Activated naive CD8-positive, alpha-beta T cell treated with anti-CD3 and anti-CD28 coated beads for 36 hours (primary cell): Measurements from ENCODE around the gene CCDC174. TPM values are rescaled to one million over a fixed set of nuclear protein-coding genes. Genes with fewer than 3 reads are reported as not detected.
A peak's percentile ranks its signal among the peaks of the same experiment; 100 is the strongest.
"Not testable (repeated sequence)": the region's sequence is repeated elsewhere in the genome, so short reads cannot be mapped to it uniquely, and the experiment has no call there.

Experiments used
- DNase-seq: peaks from one replicate; pipeline ENCODE4 v3.0.0; 2021
- H3K27ac Mint-ChIP-seq: one replicate; pipeline ENCODE4 v1.8.0; 2022; ENCODE audit warnings: mild to moderate bottlenecking, moderate library complexity, mixed read lengths
- H3K27me3 Mint-ChIP-seq: one replicate; pipeline ENCODE4 v1.8.0; 2022; ENCODE audit warnings: mild to moderate bottlenecking, mixed read lengths
- H3K36me3 Mint-ChIP-seq: one replicate; pipeline ENCODE4 v1.8.0; 2021; ENCODE audit warnings: mild to moderate bottlenecking, mixed read lengths
- H3K4me1 Mint-ChIP-seq: one replicate; pipeline ENCODE4 v1.8.0; 2021; ENCODE audit warnings: mixed read lengths
- H3K4me3 Mint-ChIP-seq: one replicate; pipeline ENCODE4 v1.8.0; 2022; ENCODE audit warnings: mild to moderate bottlenecking, moderate library complexity, mixed read lengths
- H3K9me3 Mint-ChIP-seq: one replicate; pipeline ENCODE4 v1.8.0; 2022; ENCODE audit warnings: mixed read lengths
- total RNA-seq, 2 experiments: library from RNA; stranded (reverse); gene quantifications; one replicate each; pipeline ENCODE4 v1.2.3, GENCODE V29; 2021

CCDC174 gene
- total RNA-seq, 2 experiments from 2014 or later = 16.1 to 18.6 TPM

DNA sequence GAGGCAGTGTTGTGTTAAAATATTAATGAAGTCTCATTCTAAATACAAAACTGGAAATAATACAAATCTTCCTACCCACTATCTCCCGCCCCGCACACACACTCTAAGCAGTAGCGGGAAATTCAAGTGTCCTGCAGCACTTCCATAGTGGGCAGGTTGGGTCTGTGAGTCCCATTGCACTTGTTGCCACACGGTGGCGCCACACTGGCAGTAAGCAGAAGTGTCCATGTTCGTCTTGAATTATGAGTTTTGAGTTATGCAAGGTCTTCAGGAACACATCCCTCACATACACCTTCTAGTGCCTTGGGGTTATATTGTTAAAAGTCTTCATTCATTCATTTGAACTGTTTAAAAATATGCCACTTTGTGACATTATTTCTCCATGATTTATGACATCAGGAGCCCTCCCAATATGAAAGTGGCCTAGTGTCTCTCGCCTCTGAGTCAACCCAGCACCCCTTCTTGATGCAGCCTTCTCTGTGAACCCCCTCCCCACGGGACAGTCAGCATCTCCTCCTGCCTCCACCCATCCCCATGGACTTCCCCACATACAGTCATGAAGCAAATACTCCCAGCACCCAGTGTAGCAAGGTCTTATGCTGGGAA, 17.6 kb upstream of the CCDC174 start:
- no peaks in the 10 kb centered on the region for H3K9me3 Mint-ChIP-seq
- H3K4me3 Mint-ChIP-seq = no peak overlapping the region
- H3K4me1 Mint-ChIP-seq = peaks cover 1% of the 10 kb centered on the region
- peaks cover 45% of the 10 kb centered on the region for H3K27me3 Mint-ChIP-seq
- peak; percentile 52 for DNase-seq
- H3K36me3 Mint-ChIP-seq = no peaks in the 10 kb centered on the region
- H3K27ac Mint-ChIP-seq = no peak overlapping the region

DNA sequence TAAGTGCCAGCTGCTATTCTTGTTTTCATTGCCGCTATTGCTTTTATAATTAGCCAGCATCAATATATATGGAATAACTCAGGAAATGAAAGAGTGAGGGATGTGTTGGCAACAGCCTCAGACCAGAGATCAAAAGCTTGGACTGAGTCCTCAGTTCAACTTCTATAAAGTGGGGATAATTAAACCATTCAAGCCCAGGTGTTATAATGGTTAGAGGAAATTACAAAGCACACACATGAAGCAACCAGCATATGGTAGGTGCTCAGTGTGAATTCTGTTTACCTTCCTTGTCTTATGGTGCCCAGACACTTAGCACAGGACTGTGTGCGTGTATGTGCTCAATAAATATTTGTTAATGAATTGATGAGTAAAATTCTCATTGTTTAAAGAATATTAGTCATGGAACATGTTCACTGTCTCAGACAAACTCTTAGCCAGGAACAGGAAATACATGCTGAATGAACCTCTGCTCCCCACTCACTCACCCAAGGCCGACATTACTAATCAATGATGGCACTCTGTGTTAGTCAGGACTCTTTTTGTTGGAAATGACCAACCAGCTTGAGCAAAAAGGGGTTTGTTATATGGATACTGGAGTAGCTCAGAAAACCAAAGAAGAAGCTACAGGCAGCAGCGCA, 16.7 kb upstream of the CCDC174 start:
- peaks cover 2% of the 10 kb centered on the region for H3K4me1 Mint-ChIP-seq
- DNase-seq = no peak
- no peak overlapping the region for H3K27ac Mint-ChIP-seq
- H3K9me3 Mint-ChIP-seq = no peaks in the 10 kb centered on the region
- H3K27me3 Mint-ChIP-seq = peaks cover 46% of the 10 kb centered on the region
- no peaks in the 10 kb centered on the region for H3K36me3 Mint-ChIP-seq
- H3K4me3 Mint-ChIP-seq = no peak overlapping the region

DNA sequence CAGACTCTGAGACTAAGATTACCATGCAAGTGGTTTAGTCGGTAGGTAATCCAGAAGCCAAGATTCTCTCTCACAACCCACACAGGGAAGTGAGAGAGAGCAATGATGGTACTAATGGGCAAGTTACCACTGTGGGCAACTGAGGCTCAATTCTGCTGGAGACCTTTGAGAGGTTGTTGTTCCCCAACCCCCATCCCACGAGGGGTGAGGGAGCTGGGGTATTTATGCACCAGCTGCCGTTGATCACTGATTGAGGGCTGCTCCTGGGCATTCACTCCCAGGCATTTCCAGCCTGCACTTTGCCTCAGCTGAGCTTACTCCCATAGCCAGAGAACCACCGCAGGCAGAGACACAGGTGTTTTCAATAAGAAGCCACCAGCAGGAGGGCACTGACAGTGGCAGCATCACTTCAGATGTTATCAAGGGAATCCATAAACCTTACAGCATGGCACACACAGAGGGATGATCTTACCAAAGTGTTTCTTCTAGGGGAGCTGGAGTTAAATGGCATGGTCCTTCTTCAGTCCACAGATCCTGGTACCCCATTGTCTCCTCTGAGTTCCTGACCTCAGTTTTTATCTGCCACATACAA, 15.0 kb upstream of the CCDC174 start:
- H3K4me1 Mint-ChIP-seq = peaks cover 2% of the 10 kb centered on the region
- H3K36me3 Mint-ChIP-seq = no peaks in the 10 kb centered on the region
- DNase-seq = no peak
- H3K4me3 Mint-ChIP-seq = no peak overlapping the region
- no peaks in the 10 kb centered on the region for H3K9me3 Mint-ChIP-seq
- peaks cover 50% of the 10 kb centered on the region for H3K27me3 Mint-ChIP-seq
- no peak overlapping the region for H3K27ac Mint-ChIP-seq

DNA sequence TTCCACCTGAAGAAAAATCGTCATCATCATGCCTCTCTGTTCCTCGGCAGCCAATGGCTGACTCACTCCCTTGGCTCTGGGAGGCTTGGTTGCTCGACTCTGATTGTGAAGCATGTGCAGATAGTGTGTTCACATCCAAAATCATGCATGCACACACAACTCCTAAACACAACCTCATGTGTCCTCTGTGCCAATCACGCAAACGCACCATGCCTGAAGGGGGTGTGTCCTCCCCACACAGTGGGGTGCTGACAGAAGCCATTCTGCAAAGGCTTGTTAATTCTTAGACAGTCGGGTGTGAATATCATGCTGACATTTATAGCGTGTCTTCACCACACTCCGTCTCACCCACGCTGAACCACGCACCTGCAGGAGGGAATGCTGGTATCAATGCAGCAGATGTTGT, 11.4 kb upstream of the CCDC174 start:
- Mint-ChIP-seq H3K27me3 (peaks cover 34% of the 10 kb centered on the region), H3K4me1 (peaks cover 2% of the 10 kb centered on the region), H3K27ac (no peak overlapping the region), H3K4me3 (no peak overlapping the region), H3K9me3 (no peaks in the 10 kb centered on the region), H3K36me3 (no peaks in the 10 kb centered on the region)
- DNase-seq = no peak

DNA sequence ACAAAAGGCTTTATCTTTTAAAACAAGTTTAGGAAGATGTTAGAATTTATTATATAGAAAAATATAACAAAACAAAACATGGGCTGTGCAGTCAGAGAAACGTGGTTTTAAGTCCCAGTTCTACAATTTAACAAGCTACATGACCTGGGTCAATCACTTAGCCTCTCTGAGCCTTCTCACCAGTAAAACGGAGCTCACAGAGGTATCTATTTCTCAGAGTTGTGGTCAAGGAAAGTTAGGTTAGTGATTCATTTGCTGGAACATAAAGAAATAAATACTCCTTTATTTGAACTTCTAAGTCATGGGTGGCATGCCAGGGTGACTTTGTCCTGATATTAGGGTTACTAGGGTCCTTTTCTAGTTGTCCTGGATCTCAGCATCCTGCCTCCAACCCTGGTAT, 10.8 kb upstream of the CCDC174 start:
- DNase-seq = no peak
- Mint-ChIP-seq H3K27ac (no peak overlapping the region), H3K4me3 (no peak overlapping the region), H3K9me3 (no peaks in the 10 kb centered on the region), H3K4me1 (peaks cover 2% of the 10 kb centered on the region), H3K27me3 (peaks cover 30% of the 10 kb centered on the region), H3K36me3 (no peaks in the 10 kb centered on the region)

DNA sequence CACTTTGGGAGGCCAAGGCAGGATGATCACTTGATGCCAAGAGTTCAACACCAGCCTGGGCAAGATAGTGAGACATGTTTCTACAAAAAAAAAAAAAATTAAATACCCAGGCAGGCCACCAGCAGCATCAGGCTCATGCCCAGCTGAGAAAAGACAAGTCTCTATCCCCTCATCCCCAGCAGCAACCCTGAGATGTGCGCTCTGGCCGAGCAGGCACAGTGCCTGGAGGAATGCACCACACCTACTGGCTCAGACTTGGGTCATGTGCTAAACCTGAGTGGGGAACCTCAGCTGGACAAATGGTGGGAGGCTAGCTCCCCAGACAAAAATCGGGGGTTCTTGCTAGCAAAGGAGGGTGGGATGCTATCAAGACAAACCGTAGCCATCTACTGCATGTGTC, 10.2 kb upstream of the CCDC174 start:
- H3K4me3 Mint-ChIP-seq = no peak overlapping the region
- no peak for DNase-seq
- peaks cover 26% of the 10 kb centered on the region for H3K27me3 Mint-ChIP-seq
- H3K4me1 Mint-ChIP-seq = peaks cover 2% of the 10 kb centered on the region
- H3K27ac Mint-ChIP-seq = no peak overlapping the region
- H3K9me3 Mint-ChIP-seq = no peaks in the 10 kb centered on the region
- H3K36me3 Mint-ChIP-seq = no peaks in the 10 kb centered on the region

DNA sequence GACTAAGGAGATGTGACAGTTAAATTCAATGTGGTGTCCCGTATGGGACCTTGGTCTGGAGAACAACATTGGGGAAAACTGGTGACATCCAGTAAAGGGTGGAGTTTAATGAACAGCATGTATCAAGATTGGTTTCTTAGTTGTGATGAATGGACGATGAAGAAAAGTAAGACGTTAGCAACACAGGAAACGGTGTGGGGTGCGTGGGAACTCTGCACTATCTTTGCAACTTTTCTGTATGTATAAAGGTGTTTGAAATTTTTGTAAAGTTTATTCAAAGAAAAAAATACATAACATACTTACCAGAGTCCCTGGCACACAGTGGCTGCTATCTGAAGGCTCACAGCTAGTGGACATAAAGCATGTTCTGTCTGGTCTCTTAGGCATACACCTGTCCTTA, 6.1 kb upstream of the CCDC174 start:
- Mint-ChIP-seq H3K27ac (no peak overlapping the region), H3K27me3 (peaks cover under 1% of the 10 kb centered on the region), H3K9me3 (no peaks in the 10 kb centered on the region), H3K36me3 (peaks cover 5% of the 10 kb centered on the region), H3K4me3 (no peak overlapping the region), H3K4me1 (peaks cover 10% of the 10 kb centered on the region)
- DNase-seq = no peak

DNA sequence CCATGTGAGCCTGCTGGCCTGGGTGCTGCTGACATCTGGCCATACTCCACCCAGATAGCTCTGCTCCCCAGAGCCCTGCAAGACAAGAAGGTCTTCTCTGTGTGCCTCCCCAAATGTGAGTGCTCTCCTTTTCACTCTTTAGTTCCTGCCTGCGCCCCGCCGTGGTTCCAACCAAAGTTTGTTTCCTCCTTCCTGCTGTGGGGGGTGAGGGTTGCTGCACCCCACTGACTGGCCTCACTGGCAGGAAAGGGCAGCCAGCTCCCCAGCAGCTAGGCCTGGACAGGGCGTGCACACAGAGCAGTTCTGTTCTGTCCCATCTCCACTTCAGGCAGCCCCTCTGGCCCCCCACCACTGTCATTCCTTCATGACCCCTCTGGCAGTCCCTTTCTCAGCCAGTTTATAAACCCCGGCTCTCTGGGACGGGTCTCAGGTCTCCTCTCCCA, 5.4 kb upstream of the CCDC174 start:
- no peak overlapping the region for H3K4me3 Mint-ChIP-seq
- no peaks in the 10 kb centered on the region for H3K27me3 Mint-ChIP-seq
- no peak for DNase-seq
- H3K27ac Mint-ChIP-seq = no peak overlapping the region
- H3K4me1 Mint-ChIP-seq = peaks cover 13% of the 10 kb centered on the region
- H3K9me3 Mint-ChIP-seq = no peaks in the 10 kb centered on the region
- peaks cover 10% of the 10 kb centered on the region for H3K36me3 Mint-ChIP-seq

DNA sequence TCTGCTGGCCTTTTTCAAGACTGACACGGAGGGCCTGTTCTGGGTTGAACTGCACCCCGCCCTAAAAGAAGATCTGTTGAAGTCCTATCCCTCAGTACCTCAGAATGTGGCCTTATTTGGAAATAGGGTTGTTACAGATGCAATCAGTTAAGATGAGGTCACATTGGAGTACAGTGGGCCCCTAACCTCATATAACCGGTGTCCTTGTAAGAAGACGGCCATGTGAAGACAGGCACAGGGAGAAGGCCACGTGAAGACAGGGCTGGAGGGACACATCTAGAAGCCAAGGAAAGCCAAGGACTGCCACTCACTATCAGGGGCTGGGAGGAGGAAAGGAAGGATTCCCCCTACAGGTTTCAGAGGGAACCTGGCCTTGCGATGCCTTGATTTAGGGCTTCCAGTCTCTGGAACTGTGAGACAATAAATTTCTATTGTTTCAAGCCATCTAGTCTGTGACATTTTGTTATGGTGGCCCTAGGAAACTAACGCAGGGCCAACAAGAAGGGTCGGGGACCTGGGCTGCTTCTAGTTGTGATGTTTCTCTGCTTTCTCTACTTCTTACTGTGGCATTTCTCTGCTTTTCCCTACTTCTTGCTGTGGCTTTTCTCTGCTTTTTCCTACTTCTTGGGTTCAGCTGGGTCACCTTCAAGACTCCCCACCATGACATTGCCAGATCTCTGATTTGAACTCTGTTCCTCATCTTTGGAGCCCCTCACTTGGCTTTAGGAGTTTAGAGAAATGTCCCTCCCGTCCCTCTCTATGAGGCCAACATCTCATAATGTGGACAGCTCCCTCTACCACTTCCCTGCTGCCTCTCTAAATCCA, 4.8 kb upstream of the CCDC174 start:
- H3K27ac Mint-ChIP-seq = no peak overlapping the region
- H3K9me3 Mint-ChIP-seq = no peaks in the 10 kb centered on the region
- H3K4me3 Mint-ChIP-seq = no peak overlapping the region
- peaks cover 15% of the 10 kb centered on the region for H3K4me1 Mint-ChIP-seq
- no peak for DNase-seq
- H3K27me3 Mint-ChIP-seq = no peaks in the 10 kb centered on the region
- peaks cover 10% of the 10 kb centered on the region for H3K36me3 Mint-ChIP-seq

DNA sequence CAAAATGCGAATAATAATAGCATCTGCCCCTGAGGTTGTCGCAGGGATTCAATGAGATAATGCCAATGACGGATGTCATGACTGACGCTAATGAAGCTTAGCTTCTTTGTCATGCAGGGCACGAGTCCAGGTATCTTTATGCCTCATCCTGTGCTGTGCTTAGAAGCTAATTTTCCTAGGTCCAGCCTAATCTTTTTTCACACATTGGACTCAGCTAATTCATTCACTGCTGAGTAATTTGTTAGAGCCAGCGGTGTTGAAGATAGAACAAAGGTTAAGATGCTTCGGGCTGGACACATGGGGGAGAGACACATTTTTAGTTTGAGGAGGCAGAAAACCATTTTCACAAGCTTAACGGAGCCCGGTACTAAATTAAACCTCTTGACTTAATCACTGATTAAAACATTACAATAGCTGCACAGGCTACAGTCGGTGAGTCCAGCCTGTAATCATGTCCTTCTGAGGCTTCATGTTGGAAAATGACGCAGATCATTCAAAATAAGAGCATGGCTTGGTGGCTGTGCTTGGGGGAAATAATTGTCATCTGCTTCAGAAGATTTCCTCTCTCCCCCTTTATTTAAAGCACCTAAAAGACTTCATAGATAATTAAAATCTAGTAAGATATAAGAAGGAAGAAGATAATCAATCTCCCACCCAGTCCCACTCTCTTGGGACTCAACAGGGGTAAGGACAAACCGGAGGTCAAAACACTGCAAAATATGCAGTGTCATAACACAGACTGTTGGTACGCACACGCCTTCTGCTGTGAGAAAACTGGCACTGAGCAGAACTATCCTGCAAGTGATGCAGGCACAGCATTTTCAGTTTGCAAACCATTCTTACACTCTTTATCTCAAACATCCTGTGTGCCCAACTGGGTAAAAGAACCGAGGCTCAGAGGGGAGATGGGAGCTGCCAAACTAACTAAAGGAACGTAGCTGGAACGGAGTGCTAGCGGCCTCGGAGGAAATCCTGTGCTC, 3.3 kb upstream of the CCDC174 start:
- Mint-ChIP-seq H3K36me3 (peaks cover 10% of the 10 kb centered on the region), H3K27me3 (no peaks in the 10 kb centered on the region), H3K9me3 (no peaks in the 10 kb centered on the region), H3K4me3 (peak overlapping the region; percentile 33), H3K27ac (peak overlapping the region; percentile 21), H3K4me1 (peaks cover 19% of the 10 kb centered on the region)
- no peak for DNase-seq

DNA sequence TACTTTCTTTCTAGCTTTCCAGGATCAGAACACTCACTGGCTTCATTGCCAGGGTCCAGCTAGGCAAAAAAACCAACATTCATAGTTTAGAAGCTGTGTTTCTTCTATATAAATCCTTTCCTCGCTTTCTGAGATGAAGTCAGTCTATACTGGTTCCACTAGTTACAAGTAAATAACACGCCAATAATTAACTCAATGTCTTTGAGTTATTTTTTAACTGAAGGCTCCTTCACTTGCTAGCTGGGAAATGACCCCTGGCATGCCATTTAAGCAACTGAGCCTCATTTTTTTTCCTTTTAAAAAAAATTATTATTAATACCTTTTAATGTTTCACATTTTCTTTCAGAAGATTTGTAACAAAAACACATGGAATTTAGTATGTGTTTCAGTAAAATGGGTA, 2.1 kb upstream of the CCDC174 start:
- no peak overlapping the region for H3K27ac Mint-ChIP-seq
- H3K9me3 Mint-ChIP-seq = no peaks in the 10 kb centered on the region
- no peaks in the 10 kb centered on the region for H3K27me3 Mint-ChIP-seq
- H3K36me3 Mint-ChIP-seq = peaks cover 10% of the 10 kb centered on the region
- H3K4me1 Mint-ChIP-seq = peaks cover 28% of the 10 kb centered on the region
- no peak overlapping the region for H3K4me3 Mint-ChIP-seq
- DNase-seq = no peak

DNA sequence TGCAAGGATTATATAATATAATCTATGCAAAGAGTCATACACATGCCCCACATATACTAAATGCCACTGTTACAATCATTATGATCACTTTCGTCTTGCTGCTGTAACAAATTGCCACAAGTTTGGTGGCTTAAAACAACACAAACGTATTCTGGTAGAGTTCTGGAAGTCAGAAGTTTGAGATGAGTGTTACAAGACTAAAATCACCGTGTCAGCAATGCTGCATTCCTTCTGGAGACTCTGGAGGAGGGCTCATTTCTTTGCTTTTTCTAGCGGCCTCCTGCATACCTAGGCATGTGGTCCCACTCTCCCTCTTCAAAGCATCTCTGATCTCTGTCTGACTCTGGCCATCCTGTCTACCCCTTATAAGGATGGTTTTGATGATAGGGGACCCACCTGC, 1.4 kb upstream of the CCDC174 start:
- peaks cover 10% of the 10 kb centered on the region for H3K36me3 Mint-ChIP-seq
- H3K27me3 Mint-ChIP-seq = no peaks in the 10 kb centered on the region
- peak overlapping the region; percentile 94 for H3K4me3 Mint-ChIP-seq
- H3K4me1 Mint-ChIP-seq = peaks cover 29% of the 10 kb centered on the region
- DNase-seq = no peak
- no peaks in the 10 kb centered on the region for H3K9me3 Mint-ChIP-seq
- peak overlapping the region; percentile 95 for H3K27ac Mint-ChIP-seq

DNA sequence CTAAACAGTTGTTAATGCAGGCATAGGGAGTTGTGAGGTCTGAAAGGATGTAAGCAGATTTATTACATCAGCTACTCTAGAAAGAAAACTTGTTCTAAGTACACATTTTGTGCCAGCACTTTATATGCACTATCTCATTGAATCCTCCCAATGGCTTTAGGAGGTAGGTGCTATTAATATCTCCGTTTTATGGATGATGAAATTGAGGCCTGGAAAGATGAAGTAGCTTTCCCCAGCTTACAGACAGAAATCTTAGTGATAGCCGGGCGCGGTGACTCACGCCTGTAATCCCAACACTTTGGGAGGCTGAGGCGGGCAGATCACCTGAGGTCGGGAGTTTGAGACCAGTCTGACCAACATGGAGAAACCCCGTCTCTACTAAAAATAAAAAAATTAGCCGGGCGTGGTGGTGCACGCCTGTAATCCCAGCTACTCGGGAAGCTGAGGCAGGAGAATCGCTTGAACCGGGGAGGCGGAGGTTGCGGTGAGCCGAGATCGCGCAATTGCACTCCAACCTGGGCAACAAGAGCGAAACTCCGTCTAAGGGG, 872 bp downstream of the CCDC174 start:
- Mint-ChIP-seq H3K27ac (peak overlapping the region; percentile 95), H3K4me3 (peak overlapping the region; percentile 94), H3K36me3 (peaks cover 18% of the 10 kb centered on the region), H3K4me1 (peaks cover 42% of the 10 kb centered on the region)
- not testable (repeated sequence) for DNase-seq, H3K27me3 Mint-ChIP-seq, H3K9me3 Mint-ChIP-seq

DNA sequence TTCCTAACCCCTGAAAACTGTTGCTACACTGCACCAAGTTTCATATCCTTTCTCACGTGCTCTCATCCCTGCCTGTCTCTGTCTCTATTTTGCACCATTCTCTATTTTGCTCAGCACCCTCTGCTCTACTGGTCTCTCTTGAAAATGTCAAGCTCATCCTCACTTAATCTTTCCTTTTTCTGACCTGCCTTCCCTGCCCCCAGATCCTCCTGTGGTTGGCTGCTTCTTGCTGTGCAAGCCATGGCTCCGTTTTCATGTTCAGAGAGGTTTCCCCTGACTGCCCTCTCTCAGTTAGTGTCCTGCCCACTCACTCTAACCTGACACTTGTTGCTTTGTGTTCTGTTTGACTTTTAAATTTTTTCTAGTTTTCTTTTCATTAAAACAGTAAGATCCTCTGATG, 6.0 kb downstream of the CCDC174 start:
- DNase-seq = no peak
- no peaks in the 10 kb centered on the region for H3K9me3 Mint-ChIP-seq

More for the DNA sequence above, 6.0 kb downstream of the CCDC174 start:
- peaks cover 22% of the 10 kb centered on the region for H3K36me3 Mint-ChIP-seq
- no peaks in the 10 kb centered on the region for H3K27me3 Mint-ChIP-seq
- no peak overlapping the region for H3K27ac Mint-ChIP-seq
- no peak overlapping the region for H3K4me3 Mint-ChIP-seq
- H3K4me1 Mint-ChIP-seq = peaks cover 38% of the 10 kb centered on the region
